Measurements from ENCODE around the gene GABBR2. TPM values are rescaled to one million over a fixed set of nuclear protein-coding genes. Genes with fewer than 3 reads are reported as not detected.

The GABBR2 gene
- total and polyA plus RNA-seq, 2 of the 8 experiments (the other 6 are each of a cell fraction or from before 2014, with no cell fraction given) = 0.50 to 1.2 TPM

DNA sequence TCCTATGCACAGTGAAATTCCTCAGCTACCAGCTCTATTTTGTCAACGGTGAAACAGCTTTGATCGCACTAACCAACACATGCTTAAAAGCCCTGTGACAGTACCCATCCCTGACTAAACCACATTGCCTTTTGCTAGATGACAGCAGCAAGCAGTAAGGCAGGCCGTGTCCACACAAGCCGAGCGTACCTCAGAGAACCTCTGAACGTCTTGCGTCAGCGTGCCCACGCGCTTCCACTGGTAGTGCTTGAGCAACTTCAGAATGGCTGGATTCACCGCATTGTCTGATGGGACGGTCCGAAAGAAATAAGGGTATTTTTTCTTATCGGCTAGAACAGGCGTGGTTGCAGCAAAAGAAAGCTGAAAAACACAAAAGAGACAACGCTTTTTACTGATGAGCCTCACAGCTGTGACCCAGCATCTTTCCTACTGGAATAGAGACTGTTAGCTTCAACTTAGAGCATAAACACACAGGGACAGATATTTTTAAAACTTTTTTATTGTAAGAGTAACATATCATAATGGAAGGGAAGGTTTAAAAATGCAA is 167.0 kb downstream of the GABBR2 start:
- Histone ChIP-seq H3K9me3 (ENCODE audit: insufficient read depth in 2 of 2, low read depth in 1 of 2, low read length in 1 of 2) (peaks cover 0 to 6% of the 10 kb centered on the region in 2 experiments; a peak in 2 of 4 replicates), H4K8ac (ENCODE audit: extremely low read depth, insufficient read depth, low read length) (no peak overlapping the region), H4K91ac (replicated peaks; ENCODE audit: insufficient read length, low read length) (no peak overlapping the region), H4K20me1 (replicated peaks in 1 of 2; ENCODE audit: control insufficient read depth in 1 of 2, insufficient read depth in 2 of 2, low read length in 2 of 2) (no peaks in the 10 kb centered on the region), H3K9ac (replicated peaks in 1 of 4; ENCODE audit: extremely low read depth in 1 of 4, low read depth in 3 of 4, low read length in 3 of 4) (no peak overlapping the region), H4K5ac (ENCODE audit: insufficient read length, low read depth, low read length) (no peak overlapping the region), H3K27me3 (replicated peaks in 1 of 4; ENCODE audit: control insufficient read depth in 3 of 4, extremely low read depth in 1 of 4, insufficient read depth in 3 of 4, low read length in 3 of 4) (no peaks in the 10 kb centered on the region; a peak in 1 of 7 replicates), H2BK15ac (ENCODE audit: low read length) (no peak overlapping the region), H3K79me2 (ENCODE audit: control insufficient read depth in 1 of 2, insufficient read depth in 2 of 2, low read length in 2 of 2) (no peaks in the 10 kb centered on the region), H2AK5ac (ENCODE audit: low read depth, low read length) (no peak overlapping the region), H2AFZ (ENCODE audit: low read length) (no peak overlapping the region), H3K18ac (ENCODE audit: extremely low read depth, low read length) (no peak overlapping the region), H3K27ac (ENCODE audit: low read depth, low read length) (no peak overlapping the region), H3K36me3 (ENCODE audit: control insufficient read depth in 2 of 4, insufficient read depth in 4 of 4, low read length in 3 of 4) (no peaks in the 10 kb centered on the region), H3K4me2 (ENCODE audit: insufficient read depth in 1 of 2, low read depth in 2 of 2, low read length in 2 of 2) (no peak overlapping the region), H2BK5ac (ENCODE audit: low read depth, low read length) (no peak overlapping the region), H3K23me2 (ENCODE audit: low read depth, low read length) (no peaks in the 10 kb centered on the region; the same call in 1 of the 2 replicates), H3K56ac (replicated peaks; ENCODE audit: insufficient read length, low read depth, low read length) (no peak overlapping the region), H3K79me1 (ENCODE audit: low read depth, low read length) (no peaks in the 10 kb centered on the region), H2BK12ac (ENCODE audit: low read depth, low read length) (no peak overlapping the region), H3K4ac (replicated peaks; ENCODE audit: insufficient read length, low read depth, low read length) (no peak overlapping the region), H3K4me3 (ENCODE audit: extremely low read depth in 1 of 4, insufficient read depth in 2 of 4, low read depth in 3 of 4, low read length in 4 of 4) (no peak overlapping the region), H2BK20ac (ENCODE audit: low read length) (no peak overlapping the region), H3K4me1 (replicated peaks in 1 of 4; ENCODE audit: control insufficient read depth in 3 of 4, insufficient read depth in 4 of 4, low read length in 3 of 4) (no peaks in the 10 kb centered on the region; a peak in 1 of 7 replicates), H2BK120ac (replicated peaks; ENCODE audit: low read depth, low read length) (no peak overlapping the region), H3K14ac (ENCODE audit: insufficient read length) (no peak overlapping the region), H3K23ac (ENCODE audit: insufficient read length) (no peak overlapping the region)
- 94% methylated on average over 16 of the region's 16 CpGs; no CpG with 5 or more reads in 1 of the 2 experiments for WGBS, 2 experiments (ENCODE audit: extremely low coverage in 1 of 2, insufficient coverage in 1 of 2, insufficient read length in 1 of 2, insufficient replicate concordance in 2 of 2, low coverage in 1 of 2, low lambda C conversion rate in 2 of 2, missing lambda C conversion rate in 1 of 2)
- DNase-seq (ENCODE audit: low read depth in 1 of 2, low spot score in 2 of 2) = no peak
- FAIRE-seq = no peak
- ChIA-PET CTCF (ENCODE audit: partially characterized antibody) (no interaction called here), POLR2A (ENCODE audit: partially characterized antibody) (no interaction called here)
- no peak for TF ChIP-seq KDM5A (IDR thresholded peaks at IDR 0.05; ENCODE audit: low read length)
- TF ChIP-seq, protein P1, sequence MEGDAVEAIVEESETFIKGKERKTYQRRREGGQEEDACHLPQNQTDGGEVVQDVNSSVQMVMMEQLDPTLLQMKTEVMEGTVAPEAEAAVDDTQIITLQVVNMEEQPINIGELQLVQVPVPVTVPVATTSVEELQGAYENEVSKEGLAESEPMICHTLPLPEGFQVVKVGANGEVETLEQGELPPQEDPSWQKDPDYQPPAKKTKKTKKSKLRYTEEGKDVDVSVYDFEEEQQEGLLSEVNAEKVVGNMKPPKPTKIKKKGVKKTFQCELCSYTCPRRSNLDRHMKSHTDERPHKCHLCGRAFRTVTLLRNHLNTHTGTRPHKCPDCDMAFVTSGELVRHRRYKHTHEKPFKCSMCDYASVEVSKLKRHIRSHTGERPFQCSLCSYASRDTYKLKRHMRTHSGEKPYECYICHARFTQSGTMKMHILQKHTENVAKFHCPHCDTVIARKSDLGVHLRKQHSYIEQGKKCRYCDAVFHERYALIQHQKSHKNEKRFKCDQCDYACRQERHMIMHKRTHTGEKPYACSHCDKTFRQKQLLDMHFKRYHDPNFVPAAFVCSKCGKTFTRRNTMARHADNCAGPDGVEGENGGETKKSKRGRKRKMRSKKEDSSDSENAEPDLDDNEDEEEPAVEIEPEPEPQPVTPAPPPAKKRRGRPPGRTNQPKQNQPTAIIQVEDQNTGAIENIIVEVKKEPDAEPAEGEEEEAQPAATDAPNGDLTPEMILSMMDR (IDR thresholded peaks at IDR 0.05; ENCODE audit: control extremely low read depth in 1 of 3, insufficient read depth in 1 of 3, low read depth in 1 of 3, low read length in 3 of 3) = no peak
- no peak for TF ChIP-seq MAFK (IDR thresholded peaks at IDR 0.05; ENCODE audit: low read depth, low read length)
- TF ChIP-seq SIRT6 (IDR thresholded peaks at IDR 0.05; ENCODE audit: low read length) = no peak
- TF ChIP-seq SAP30 (IDR thresholded peaks at IDR 0.05; ENCODE audit: insufficient read depth, insufficient replicate concordance, low read length) = no peak

Measured in H1 (cell line).